HG03442 (cell line): ENCODE data around the gene EGFR.
A peak's percentile ranks its signal among the peaks of the same experiment; 100 is the strongest.

Source experiments
- ATAC-seq: cut with Tn5 transposase; IDR thresholded peaks from one replicate; pipeline ENCODE4 v1.9.1; 2021; ENCODE audit warnings: mild to moderate bottlenecking, moderate library complexity; ENCODE audit not compliant: unreplicated experiment

Gene EGFR

GRCh38 chr7:55142919-55143600 lies 124.2 kb downstream of the EGFR start:
- no peak for ATAC-seq

GRCh38 chr7:55144333-55145317 lies 125.8 kb downstream of the EGFR start:
- no peak for ATAC-seq

- no peak for ATAC-seq
Measured at GRCh38 chr7:55145606-55146005, 126.8 kb downstream of the EGFR start.

GRCh38 chr7:55147101-55147500 lies 128.3 kb downstream of the EGFR start:
- ATAC-seq, result no peak

GRCh38 chr7:55147736-55148135 lies 128.9 kb downstream of the EGFR start:
- no peak for ATAC-seq

- no peak for ATAC-seq
Measured at GRCh38 chr7:55148571-55148970, 129.8 kb downstream of the EGFR start.

GRCh38 chr7:55149001-55149400 lies 130.2 kb downstream of the EGFR start:
- ATAC-seq, result no peak

- ATAC-seq, result no peak
Measured at GRCh38 chr7:55150166-55150565, 131.3 kb downstream of the EGFR start.

GRCh38 chr7:55150709-55151451 lies 132.1 kb downstream of the EGFR start:
- ATAC-seq, result no peak

GRCh38 chr7:55152516-55152915 lies 133.7 kb downstream of the EGFR start:
- peak; percentile 59 for ATAC-seq

GRCh38 chr7:55154096-55154495 lies 135.3 kb downstream of the EGFR start:
- no peak for ATAC-seq

GRCh38 chr7:55155351-55156117 lies 136.7 kb downstream of the EGFR start:
- no peak for ATAC-seq

GRCh38 chr7:55156919-55157763 lies 138.3 kb downstream of the EGFR start:
- no peak for ATAC-seq

GRCh38 chr7:55157764-55158105 lies 138.9 kb downstream of the EGFR start:
- no peak for ATAC-seq

- ATAC-seq, result no peak
Measured at GRCh38 chr7:55158541-55159382, 139.9 kb downstream of the EGFR start.

- ATAC-seq, result no peak
Measured at GRCh38 chr7:55160539-55160938, 141.7 kb downstream of the EGFR start.

GRCh38 chr7:55161154-55161687 lies 142.4 kb downstream of the EGFR start:
- no peak for ATAC-seq

- ATAC-seq, result no peak
Measured at GRCh38 chr7:55162476-55162875, 143.7 kb downstream of the EGFR start.

GRCh38 chr7:55163733-55164132 lies 144.9 kb downstream of the EGFR start:
- ATAC-seq, result no peak
